ENCODE data around the gene HINT2. TPM values are rescaled to one million over a fixed set of nuclear protein-coding genes. Genes with fewer than 3 reads are reported as not detected.

HINT2 gene
- total RNA-seq, 4 donors from 2014 or later = 11.4 to 58.2 (median 50.6) TPM

DNA sequence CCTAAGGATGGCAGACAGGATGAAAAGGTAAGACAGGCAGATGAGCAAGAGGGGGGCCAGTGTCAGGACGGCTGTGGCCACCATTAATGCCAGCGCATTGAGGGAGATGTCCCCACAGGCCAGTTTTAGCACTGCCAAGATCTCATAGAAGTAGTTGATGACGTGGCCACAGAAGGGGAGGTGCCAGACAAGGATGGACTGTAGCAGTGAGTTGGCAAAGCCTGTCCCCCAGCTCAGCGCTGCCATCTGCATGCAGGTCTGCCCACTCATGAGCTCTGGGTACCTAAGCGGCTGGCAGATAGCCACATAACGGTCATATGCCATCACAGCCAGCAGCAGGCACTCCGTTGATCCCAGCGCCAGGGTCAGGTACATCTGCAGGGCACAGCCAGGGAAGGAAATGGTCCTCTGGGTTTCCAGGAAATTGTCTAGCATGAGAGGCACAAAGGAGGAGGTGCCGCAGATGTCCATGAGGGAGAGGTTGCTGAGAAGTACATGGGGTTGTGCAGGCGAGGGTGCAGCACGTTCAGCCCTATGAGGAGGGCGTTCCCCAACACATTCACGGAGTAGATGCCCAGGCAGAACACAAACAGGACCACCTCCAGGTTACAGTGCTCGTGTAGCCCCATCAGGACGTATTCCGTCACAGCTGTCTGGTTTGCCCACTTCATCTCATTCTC lies 44.6 kb upstream of the HINT2 start:
- Histone ChIP-seq H3K4me3 (replicated peaks in 1 of 3) (no peak overlapping the region), H3K27ac (no peak overlapping the region), H3K36me3 (no peaks in the 10 kb centered on the region), H3K4me1 (no peaks in the 10 kb centered on the region), H3K9me3 (no peaks in the 10 kb centered on the region), H3K27me3 (no peaks in the 10 kb centered on the region)
- 59% methylated on average over 14 to 15 of the region's 16 CpGs for WGBS, 2 donors
- no peak for TF ChIP-seq POLR2A (IDR thresholded peaks at IDR 0.05)
- TF ChIP-seq, protein P1, sequence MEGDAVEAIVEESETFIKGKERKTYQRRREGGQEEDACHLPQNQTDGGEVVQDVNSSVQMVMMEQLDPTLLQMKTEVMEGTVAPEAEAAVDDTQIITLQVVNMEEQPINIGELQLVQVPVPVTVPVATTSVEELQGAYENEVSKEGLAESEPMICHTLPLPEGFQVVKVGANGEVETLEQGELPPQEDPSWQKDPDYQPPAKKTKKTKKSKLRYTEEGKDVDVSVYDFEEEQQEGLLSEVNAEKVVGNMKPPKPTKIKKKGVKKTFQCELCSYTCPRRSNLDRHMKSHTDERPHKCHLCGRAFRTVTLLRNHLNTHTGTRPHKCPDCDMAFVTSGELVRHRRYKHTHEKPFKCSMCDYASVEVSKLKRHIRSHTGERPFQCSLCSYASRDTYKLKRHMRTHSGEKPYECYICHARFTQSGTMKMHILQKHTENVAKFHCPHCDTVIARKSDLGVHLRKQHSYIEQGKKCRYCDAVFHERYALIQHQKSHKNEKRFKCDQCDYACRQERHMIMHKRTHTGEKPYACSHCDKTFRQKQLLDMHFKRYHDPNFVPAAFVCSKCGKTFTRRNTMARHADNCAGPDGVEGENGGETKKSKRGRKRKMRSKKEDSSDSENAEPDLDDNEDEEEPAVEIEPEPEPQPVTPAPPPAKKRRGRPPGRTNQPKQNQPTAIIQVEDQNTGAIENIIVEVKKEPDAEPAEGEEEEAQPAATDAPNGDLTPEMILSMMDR (IDR thresholded peaks at IDR 0.05) = no peak
- DNase-seq = peak; percentile 23 to 42
- intact Hi-C loops (cut with DNase I) = no loop called here

- H3K4me3 ChIP-seq (replicated peaks in 1 of 3) = no peak overlapping the region
- 68 to 75% methylated on average over 5 of the region's 5 CpGs for WGBS, 2 donors
- H3K27me3 ChIP-seq = no peaks in the 10 kb centered on the region
- TF ChIP-seq POLR2A (IDR thresholded peaks at IDR 0.05) = no peak
- TF ChIP-seq, protein P1 (IDR thresholded peaks at IDR 0.05) = no peak
- no peaks in the 10 kb centered on the region for H3K4me1 ChIP-seq
- DNase-seq = no peak
- intact Hi-C loops (cut with DNase I) = no loop called here
- H3K27ac ChIP-seq = no peak overlapping the region
- H3K9me3 ChIP-seq = no peaks in the 10 kb centered on the region
- no peaks in the 10 kb centered on the region for H3K36me3 ChIP-seq
Observed at GRCh38 chr9:35858458-35858857, 43.6 kb upstream of the HINT2 start.

DNA sequence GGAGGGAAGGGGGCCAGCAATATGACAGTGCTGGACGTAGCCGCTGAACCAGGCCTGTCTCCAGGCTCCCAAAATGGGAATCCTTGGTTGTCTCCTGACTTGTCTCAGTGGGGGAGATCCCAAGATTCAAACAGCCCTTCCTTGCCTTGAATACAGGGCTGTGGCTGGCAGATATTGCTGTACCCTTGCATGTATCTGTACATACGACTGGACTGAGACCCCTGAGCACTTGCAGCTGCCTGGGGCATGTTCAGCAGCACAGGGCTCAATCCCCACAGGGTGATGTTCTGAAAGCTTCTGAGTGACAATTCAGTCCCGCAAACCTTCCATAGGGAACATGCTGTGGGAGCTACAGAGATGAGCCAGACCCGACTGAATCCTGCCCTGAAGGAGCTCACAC lies 42.0 kb upstream of the HINT2 start:
- H3K4me3 ChIP-seq (replicated peaks in 1 of 3) = no peak overlapping the region
- DNase-seq = no peak
- H3K9me3 ChIP-seq = no peaks in the 10 kb centered on the region
- H3K27ac ChIP-seq = no peak overlapping the region
- H3K27me3 ChIP-seq = no peaks in the 10 kb centered on the region
- intact Hi-C loops (cut with DNase I) = no loop called here
- H3K36me3 ChIP-seq = no peaks in the 10 kb centered on the region
- TF ChIP-seq, protein P1 (IDR thresholded peaks at IDR 0.05) = no peak
- no peak for TF ChIP-seq POLR2A (IDR thresholded peaks at IDR 0.05)
- H3K4me1 ChIP-seq = no peaks in the 10 kb centered on the region
- WGBS, 2 donors = 82 to 93% methylated on average over 5 of the region's 5 CpGs

- 86% methylated on average over 3 of the region's 3 CpGs for WGBS, 2 donors
- no peaks in the 10 kb centered on the region for H3K9me3 ChIP-seq
Observed at GRCh38 chr9:35856206-35856605, 41.4 kb upstream of the HINT2 start.

More at GRCh38 chr9:35856206-35856605, 41.4 kb upstream of the HINT2 start:
- intact Hi-C loops (cut with DNase I) = no loop called here
- Histone ChIP-seq H3K36me3 (no peaks in the 10 kb centered on the region), H3K4me3 (replicated peaks in 1 of 3) (no peak overlapping the region), H3K27ac (no peak overlapping the region), H3K27me3 (no peaks in the 10 kb centered on the region), H3K4me1 (no peaks in the 10 kb centered on the region)
- no peak for TF ChIP-seq POLR2A (IDR thresholded peaks at IDR 0.05)
- TF ChIP-seq, protein P1 (IDR thresholded peaks at IDR 0.05) = no peak
- DNase-seq = no peak
